NCI-H146 treated with DMSO at 0.1 percent for 48 hours (cell line): ENCODE measurements around the gene TRIM5.
"Not testable (repeated sequence)": the region's sequence is repeated elsewhere in the genome, so short reads cannot be mapped to it uniquely, and the experiment has no call there.

Experiments used
- DNase-seq: peaks from one replicate; lab custom pipeline; 2025; ENCODE audit not compliant: unreplicated experiment; lab: John Stamatoyannopoulos, UW

Gene TRIM5

GRCh38 chr11:5684646-5685362 is at the start of gene TRIM5:
Gene TRIM5, minus strand, starts transcription at chr11:5685074. Its CDS starts 4,897 bp downstream, at chr11:5680177.
- DNase-seq, result no peak

GRCh38 chr11:5727691-5728090 is 42.8 kb upstream of the TRIM5 start:
- no peak for DNase-seq

- no peak for DNase-seq
Measured at GRCh38 chr11:5726351-5726750, 41.5 kb upstream of the TRIM5 start.

GRCh38 chr11:5722622-5723021 is 37.7 kb upstream of the TRIM5 start:
- no peak for DNase-seq

- no peak for DNase-seq
Measured at GRCh38 chr11:5719703-5720495, 35.0 kb upstream of the TRIM5 start.

- not testable (repeated sequence) for DNase-seq
Measured at GRCh38 chr11:5716518-5716917, 31.6 kb upstream of the TRIM5 start.

GRCh38 chr11:5713695-5714094 is 28.8 kb upstream of the TRIM5 start:
- DNase-seq, result no peak

- no peak for DNase-seq
Measured at GRCh38 chr11:5712507-5712906, 27.6 kb upstream of the TRIM5 start.

- DNase-seq, result no peak
Measured at GRCh38 chr11:5705688-5706087, 20.8 kb upstream of the TRIM5 start.

GRCh38 chr11:5703741-5704536 is 19.1 kb upstream of the TRIM5 start:
- DNase-seq, result no peak

GRCh38 chr11:5701055-5701577 is 16.2 kb upstream of the TRIM5 start:
- no peak for DNase-seq

GRCh38 chr11:5700421-5701054 is 15.7 kb upstream of the TRIM5 start:
- DNase-seq, result no peak

GRCh38 chr11:5698281-5698680 is 13.4 kb upstream of the TRIM5 start:
- no peak for DNase-seq

- no peak for DNase-seq
Measured at GRCh38 chr11:5696210-5696609, 11.3 kb upstream of the TRIM5 start.

GRCh38 chr11:5695580-5695979 is 10.7 kb upstream of the TRIM5 start:
- no peak for DNase-seq

GRCh38 chr11:5694642-5695041 is 9.8 kb upstream of the TRIM5 start:
- no peak for DNase-seq

- DNase-seq, result no peak
Measured at GRCh38 chr11:5691964-5692361, 7.1 kb upstream of the TRIM5 start.

- DNase-seq, result not testable (repeated sequence)
Measured at GRCh38 chr11:5691238-5691963, 6.5 kb upstream of the TRIM5 start.

GRCh38 chr11:5690736-5691135 is 5.9 kb upstream of the TRIM5 start:
- DNase-seq, result no peak

- DNase-seq, result no peak
Measured at GRCh38 chr11:5690216-5690615, 5.3 kb upstream of the TRIM5 start.
